A673 (cell line): ENCODE measurements around the gene KRTAP13-2.

Source experiments
- EZH2 ChIP-seq: fragments of 200-600 bp; sonication (generic); IDR thresholded peaks from 2 replicates; pipeline ENCODE4 v1.6.1; 2017; ENCODE audit warnings: borderline replicate concordance, low read depth, mild to moderate bottlenecking, mixed read lengths, antibody characterized with exemption, low read length; ENCODE audit not compliant: poor library complexity, severe bottlenecking
- TF ChIP-seq, protein P1 (sequence below): fragments of 300-800, 200-600 bp; sonication (generic); conservative IDR thresholded peaks from 2 replicates; pipeline ENCODE4 v1.5.1; 2017; ENCODE audit warnings: low read depth, mild to moderate bottlenecking, antibody characterized with exemption, low read length, moderate library complexity, mixed read lengths

DNA sequence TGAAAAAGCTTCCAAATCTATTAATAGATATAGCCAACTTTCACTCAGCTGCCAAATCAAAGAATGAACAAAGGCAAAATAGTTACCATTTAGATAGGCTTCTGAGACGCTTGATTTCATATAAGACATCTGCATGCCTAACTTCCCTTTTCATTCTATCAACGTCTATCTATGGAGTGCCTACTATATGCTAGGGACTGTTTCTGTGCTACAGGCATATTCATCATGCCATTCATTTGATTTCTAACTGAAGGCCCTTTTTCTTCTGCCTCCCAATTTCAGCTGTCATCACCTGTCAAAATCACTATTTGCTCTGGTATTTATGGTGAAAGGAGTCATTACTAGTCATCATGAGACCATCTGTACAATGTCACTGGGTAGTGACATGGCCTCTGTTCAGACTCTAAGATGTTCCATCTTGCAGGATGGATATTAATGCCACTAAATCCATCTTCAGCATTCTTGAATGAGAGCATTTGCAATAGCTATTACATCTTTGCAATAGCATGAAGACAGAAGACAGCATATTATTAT is 19.5 kb upstream of the KRTAP13-2 start:
- TF ChIP-seq EZH2 = no peak
- TF ChIP-seq, protein P1, sequence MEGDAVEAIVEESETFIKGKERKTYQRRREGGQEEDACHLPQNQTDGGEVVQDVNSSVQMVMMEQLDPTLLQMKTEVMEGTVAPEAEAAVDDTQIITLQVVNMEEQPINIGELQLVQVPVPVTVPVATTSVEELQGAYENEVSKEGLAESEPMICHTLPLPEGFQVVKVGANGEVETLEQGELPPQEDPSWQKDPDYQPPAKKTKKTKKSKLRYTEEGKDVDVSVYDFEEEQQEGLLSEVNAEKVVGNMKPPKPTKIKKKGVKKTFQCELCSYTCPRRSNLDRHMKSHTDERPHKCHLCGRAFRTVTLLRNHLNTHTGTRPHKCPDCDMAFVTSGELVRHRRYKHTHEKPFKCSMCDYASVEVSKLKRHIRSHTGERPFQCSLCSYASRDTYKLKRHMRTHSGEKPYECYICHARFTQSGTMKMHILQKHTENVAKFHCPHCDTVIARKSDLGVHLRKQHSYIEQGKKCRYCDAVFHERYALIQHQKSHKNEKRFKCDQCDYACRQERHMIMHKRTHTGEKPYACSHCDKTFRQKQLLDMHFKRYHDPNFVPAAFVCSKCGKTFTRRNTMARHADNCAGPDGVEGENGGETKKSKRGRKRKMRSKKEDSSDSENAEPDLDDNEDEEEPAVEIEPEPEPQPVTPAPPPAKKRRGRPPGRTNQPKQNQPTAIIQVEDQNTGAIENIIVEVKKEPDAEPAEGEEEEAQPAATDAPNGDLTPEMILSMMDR = no peak
